ENCODE measurements around the gene CYGB. TPM values are rescaled to one million over a fixed set of nuclear protein-coding genes. Genes with fewer than 3 reads are reported as not detected.

CYGB gene
- polyA plus RNA-seq, 1 donor (not counting 4 experiments of a cell fraction or from before 2014, with no cell fraction given): 10.3 TPM

GRCh38 chr17:76543482-76543825 lies 5.9 kb upstream of the CYGB start:
- no peaks in the 10 kb centered on the region for H3K9me1 ChIP-seq (ENCODE audit: control insufficient read depth, extremely low read depth, insufficient read depth, low read length)
- peaks cover 8% of the 10 kb centered on the region for H3K79me2 ChIP-seq (ENCODE audit: control insufficient read depth, insufficient read depth, low read length)
- FAIRE-seq (no peak), DNase-seq (ENCODE audit: low read depth, low spot score) (no peak)
- no peak overlapping the region for H3K4me2 ChIP-seq (ENCODE audit: control insufficient read depth, extremely low read depth, insufficient read depth, low read depth, low read length)
- no peak overlapping the region for H3K9ac ChIP-seq (ENCODE audit: control insufficient read depth, extremely low read depth, insufficient read depth, low read length)
- peaks cover 40% of the 10 kb centered on the region for H3K27me3 ChIP-seq (ENCODE audit: control insufficient read depth, extremely low read depth, insufficient read depth, low read length)
- H3K9me3 ChIP-seq (ENCODE audit: control insufficient read depth, low read depth, low read length): no peaks in the 10 kb centered on the region
- H2AFZ ChIP-seq (ENCODE audit: control insufficient read depth, low read length): no peak overlapping the region
- TF ChIP-seq CTCF (optimal IDR thresholded peaks at IDR 0.05 in 1 of 3, IDR thresholded peaks at IDR 0.05 in 1 of 3, conservative IDR thresholded peaks at IDR 0.05 in 1 of 3; ENCODE audit: extremely low read depth in 1 of 3, insufficient read depth in 2 of 3, low read length in 3 of 3) (no peak), EZH2 (IDR thresholded peaks at IDR 0.05; ENCODE audit: low read length) (no peak)
- peaks cover 42% of the 10 kb centered on the region for H3K4me1 ChIP-seq (ENCODE audit: control insufficient read depth, extremely low read depth, insufficient read depth, low read length)
- dilution Hi-C loops (cut with MboI; ENCODE audit: extremely low pct_ligation_motif_present, low sequenced_read_pairs): no loop called here
- no peak overlapping the region for H3K27ac ChIP-seq (ENCODE audit: control insufficient read depth, insufficient read depth, low read length)
- H3K36me3 ChIP-seq (ENCODE audit: control insufficient read depth in 2 of 2, extremely low read depth in 1 of 2, insufficient read depth in 2 of 2, low read length in 2 of 2): peaks cover 0 to 7% of the 10 kb centered on the region in 2 experiments
- no peak overlapping the region for H3K4me3 ChIP-seq (ENCODE audit: control insufficient read depth in 2 of 3, extremely low read depth in 1 of 3, insufficient read depth in 2 of 3, low read depth in 1 of 3, low read length in 3 of 3)
- H4K20me1 ChIP-seq (ENCODE audit: control insufficient read depth, extremely low read depth, insufficient read depth, low read length): no peaks in the 10 kb centered on the region

DNA sequence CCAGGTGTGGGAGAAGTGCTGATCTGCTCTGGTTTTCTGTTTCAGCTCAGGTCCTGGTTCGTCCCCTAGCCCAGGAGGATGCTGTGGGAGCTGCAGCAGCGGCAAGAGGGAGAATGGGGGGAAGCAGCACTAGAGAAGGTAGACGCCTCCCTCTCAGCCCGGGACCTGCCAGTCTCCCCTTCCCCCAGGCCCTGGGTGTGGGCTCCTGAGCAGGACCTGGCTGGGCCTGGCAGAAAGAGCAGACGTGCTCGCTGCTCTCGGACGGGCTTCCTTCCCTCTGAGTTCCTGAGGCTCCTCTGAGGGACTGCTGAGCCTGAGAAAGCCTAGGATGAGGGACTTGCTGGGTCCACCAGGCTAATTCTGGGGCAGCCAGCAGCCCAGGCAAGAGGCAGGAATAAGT lies 5.5 kb upstream of the CYGB start:
- Histone ChIP-seq H3K36me3 (ENCODE audit: control insufficient read depth in 2 of 2, extremely low read depth in 1 of 2, insufficient read depth in 2 of 2, low read length in 2 of 2) (peaks cover 0 to 7% of the 10 kb centered on the region in 2 experiments), H3K9me3 (ENCODE audit: control insufficient read depth, low read depth, low read length) (no peaks in the 10 kb centered on the region), H3K27me3 (ENCODE audit: control insufficient read depth, extremely low read depth, insufficient read depth, low read length) (peaks cover 44% of the 10 kb centered on the region), H3K4me2 (ENCODE audit: control insufficient read depth, extremely low read depth, insufficient read depth, low read depth, low read length) (no peak overlapping the region), H3K4me1 (ENCODE audit: control insufficient read depth, extremely low read depth, insufficient read depth, low read length) (peaks cover 39% of the 10 kb centered on the region), H2AFZ (ENCODE audit: control insufficient read depth, low read length) (no peak overlapping the region), H3K27ac (ENCODE audit: control insufficient read depth, insufficient read depth, low read length) (no peak overlapping the region), H3K9me1 (ENCODE audit: control insufficient read depth, extremely low read depth, insufficient read depth, low read length) (no peaks in the 10 kb centered on the region), H3K4me3 (ENCODE audit: control insufficient read depth in 2 of 3, extremely low read depth in 1 of 3, insufficient read depth in 2 of 3, low read depth in 1 of 3, low read length in 3 of 3) (no peak overlapping the region), H3K9ac (ENCODE audit: control insufficient read depth, extremely low read depth, insufficient read depth, low read length) (no peak overlapping the region), H4K20me1 (ENCODE audit: control insufficient read depth, extremely low read depth, insufficient read depth, low read length) (no peaks in the 10 kb centered on the region), H3K79me2 (ENCODE audit: control insufficient read depth, insufficient read depth, low read length) (peaks cover 3% of the 10 kb centered on the region)
- DNase-seq (ENCODE audit: low read depth, low spot score) (no peak), FAIRE-seq (no peak)
- dilution Hi-C loops (cut with MboI; ENCODE audit: extremely low pct_ligation_motif_present, low sequenced_read_pairs): no loop called here
- TF ChIP-seq EZH2 (IDR thresholded peaks at IDR 0.05; ENCODE audit: low read length): no peak
- no peak for TF ChIP-seq CTCF (optimal IDR thresholded peaks at IDR 0.05 in 1 of 3, IDR thresholded peaks at IDR 0.05 in 1 of 3, conservative IDR thresholded peaks at IDR 0.05 in 1 of 3; ENCODE audit: extremely low read depth in 1 of 3, insufficient read depth in 2 of 3, low read length in 3 of 3)
